DMS153 treated with DMSO at 0.1 percent for 48 hours (cell line): ENCODE results near the gene CSNK1D.
"Not testable (repeated sequence)": the region's sequence is repeated elsewhere in the genome, so short reads cannot be mapped to it uniquely, and the experiment has no call there.

Experiments
- DNase-seq: peaks from one replicate; lab custom pipeline; 2025; ENCODE audit not compliant: unreplicated experiment; lab: John Stamatoyannopoulos, UW

CSNK1D gene

DNA sequence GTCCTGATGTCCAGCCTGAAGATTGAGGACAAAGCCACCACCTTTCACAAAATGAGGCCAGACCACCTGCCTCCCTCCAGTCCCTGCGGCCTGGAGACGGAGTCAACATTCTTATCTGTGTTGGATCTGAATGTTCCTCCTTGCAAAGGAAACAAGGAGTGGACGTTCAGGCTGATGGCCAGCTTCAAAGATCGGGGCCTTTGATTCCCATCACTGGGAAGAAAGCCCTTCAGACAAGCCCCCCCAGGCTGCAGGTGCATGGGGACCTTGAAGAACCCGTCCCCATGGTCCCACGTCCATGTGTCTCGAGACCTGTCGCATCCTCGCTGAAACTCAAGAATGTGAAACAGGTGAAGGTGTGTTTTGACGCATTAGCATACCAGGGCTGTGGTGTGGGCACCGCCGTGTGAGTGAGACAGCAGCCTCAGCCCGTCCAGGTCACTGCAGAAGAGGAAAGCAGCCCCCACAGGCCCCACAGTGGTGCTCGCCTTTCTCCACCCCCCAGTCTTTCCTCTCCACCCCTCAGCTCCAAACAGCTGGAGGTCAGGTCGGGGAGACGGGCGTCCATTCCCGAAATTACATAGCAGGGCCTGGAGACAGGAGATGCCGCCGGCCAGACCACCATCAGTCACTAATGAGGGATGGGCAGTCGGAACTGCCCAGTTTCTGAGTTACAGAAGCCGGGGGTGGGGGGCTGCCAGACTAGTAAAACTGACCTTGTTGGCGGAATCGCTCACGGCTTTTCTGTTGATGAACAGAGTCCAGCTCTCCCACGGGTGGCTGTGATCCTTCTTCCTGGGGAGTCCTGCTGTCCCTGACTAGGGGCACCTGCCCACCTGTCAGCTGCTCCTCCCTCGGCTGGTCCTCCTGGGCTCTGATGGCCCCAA is 877 bp upstream of the CSNK1D start:
- DNase-seq = no peak

DNA sequence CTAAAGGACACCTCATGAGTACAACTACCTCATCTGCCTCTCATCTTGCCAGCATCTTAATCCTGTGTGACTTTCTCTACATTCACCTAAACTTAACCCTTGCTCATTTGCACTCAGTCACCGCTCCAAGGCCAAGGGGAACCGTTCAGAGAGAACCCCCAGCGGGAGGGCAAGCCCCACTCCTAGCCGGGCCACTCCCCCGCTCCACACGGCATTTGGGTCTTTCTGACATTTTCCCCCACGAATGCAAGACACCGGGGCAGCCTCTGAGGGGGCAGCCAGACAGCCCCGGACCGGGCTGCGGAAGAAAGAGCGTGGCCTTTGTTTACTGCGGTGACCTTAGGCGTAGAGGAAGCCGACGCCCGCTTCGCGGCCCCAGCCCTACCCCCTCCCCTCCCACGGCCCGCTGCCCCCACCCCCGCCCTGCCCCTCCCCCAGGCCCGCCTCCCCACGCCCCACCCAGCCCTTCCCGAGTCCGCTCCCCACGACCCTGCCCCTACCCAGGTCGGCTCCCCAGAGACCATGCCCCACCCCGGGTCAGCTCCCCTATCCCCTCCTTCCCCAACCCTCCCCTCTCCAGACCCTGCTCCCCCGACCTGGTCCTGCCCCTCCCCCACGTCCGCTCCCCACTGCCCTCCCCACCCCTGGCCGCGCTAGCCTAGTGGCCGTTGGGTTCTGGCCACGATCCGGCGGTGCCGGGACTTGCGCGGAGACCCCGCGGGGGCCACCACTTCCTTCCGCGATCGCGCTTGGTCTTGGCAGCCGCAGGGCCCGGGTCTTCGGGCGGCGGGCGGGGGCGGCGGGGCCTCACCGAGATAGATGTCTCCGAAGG is 789 bp downstream of the CSNK1D start:
- no peak for DNase-seq

DNA sequence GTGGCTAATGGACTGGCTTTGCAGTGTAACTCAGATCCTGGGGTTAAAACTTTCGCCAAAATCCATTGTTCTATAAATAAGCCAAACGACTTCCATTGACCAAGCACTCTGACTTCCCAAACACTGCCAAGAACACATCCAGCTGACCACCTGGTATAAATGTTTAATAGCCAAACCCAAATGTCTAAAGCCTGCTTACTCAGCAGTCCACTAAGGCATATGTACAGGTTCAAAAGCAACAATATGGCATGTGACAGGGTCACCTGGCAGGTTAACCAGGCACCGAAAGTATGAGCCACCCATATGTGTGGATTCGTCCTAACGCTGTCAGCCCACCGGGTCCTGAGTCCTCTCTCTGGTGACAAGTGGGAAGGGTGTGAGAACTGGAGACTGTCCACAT is 2.1 kb downstream of the CSNK1D start:
- no peak for DNase-seq

DNA sequence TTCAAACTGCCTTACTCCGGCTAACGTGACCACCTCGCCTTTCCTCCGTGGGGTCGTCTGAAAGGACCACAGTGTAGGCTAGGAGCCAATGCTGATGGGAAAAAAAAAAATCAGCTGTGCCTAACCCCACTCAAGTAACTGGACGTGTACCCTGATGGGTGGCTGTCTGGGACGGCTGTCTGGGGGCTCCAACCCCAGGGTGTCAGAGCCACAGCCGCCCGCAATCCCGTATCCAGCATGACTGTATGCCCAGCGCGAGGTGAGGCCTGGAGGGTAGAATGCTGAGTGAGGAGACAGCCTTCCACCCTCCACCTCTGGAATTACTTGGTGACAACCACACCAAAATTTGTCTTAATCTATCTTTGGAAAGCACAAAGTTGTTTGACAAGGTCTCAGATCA is 2.8 kb downstream of the CSNK1D start:
- DNase-seq = no peak

DNA sequence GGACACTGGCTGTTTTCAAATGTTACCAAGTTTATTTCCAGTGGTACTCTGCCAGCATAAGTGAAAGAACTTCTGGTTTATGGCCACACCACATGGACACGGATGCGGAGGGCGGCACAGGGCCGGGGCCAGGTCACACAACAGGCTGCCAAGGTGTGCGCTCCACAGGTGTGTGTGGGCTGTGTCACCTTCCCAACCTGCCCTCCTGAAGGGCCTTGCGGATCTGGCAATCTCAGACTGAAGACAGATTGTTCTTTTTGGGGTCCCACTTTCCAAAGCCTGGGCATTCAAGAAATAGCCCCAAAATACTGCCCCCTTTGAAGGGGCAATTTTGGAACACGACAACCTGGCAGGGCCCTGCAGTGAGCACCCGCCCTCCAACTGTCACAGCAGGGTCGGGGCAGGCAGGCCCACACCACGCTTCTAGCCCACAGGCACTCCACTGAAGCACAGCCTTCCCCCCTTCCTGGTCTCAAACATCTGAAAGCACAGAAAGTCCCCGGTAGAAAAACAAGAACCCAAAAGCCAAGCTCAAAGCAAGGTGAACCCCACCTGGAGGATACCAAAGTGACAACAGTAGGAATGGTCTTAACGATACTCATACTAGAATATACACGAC is 3.5 kb downstream of the CSNK1D start:
- no peak for DNase-seq

DNA sequence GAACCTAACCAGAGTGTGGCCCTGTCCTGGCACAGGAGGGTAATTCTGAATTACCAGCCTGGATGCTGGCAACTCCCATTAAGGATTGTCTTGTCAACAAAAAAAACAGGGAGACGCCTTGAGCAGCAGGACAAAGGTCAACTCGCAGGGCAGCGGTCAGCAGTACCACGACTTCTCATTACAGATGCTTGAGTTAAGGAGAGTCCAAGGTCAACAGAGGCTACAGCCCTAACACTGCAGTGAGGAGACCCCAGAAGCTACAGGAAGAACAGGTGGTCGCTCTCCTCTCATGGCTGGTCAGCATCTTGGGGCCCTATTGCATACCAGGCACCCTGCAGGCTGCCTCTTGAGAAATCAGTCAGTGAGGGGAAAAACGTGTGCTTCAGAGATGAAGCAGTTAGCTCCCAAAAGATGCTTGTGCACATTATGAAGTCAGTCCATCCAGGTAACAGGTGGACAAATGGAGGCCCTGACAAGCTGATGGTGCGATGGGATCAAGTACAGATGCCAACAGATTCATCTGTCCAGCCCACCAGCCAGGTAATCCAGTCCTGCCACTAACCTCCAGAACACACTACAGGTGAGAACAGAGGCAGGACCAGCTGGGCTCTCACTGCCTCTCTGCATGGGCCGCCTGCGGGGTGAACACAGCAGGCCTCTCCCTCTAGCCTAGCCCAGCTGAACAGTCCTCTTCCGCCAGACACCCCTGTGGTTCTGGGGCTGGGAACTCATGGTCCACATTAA is 4.2 kb downstream of the CSNK1D start:
- no peak for DNase-seq

DNA sequence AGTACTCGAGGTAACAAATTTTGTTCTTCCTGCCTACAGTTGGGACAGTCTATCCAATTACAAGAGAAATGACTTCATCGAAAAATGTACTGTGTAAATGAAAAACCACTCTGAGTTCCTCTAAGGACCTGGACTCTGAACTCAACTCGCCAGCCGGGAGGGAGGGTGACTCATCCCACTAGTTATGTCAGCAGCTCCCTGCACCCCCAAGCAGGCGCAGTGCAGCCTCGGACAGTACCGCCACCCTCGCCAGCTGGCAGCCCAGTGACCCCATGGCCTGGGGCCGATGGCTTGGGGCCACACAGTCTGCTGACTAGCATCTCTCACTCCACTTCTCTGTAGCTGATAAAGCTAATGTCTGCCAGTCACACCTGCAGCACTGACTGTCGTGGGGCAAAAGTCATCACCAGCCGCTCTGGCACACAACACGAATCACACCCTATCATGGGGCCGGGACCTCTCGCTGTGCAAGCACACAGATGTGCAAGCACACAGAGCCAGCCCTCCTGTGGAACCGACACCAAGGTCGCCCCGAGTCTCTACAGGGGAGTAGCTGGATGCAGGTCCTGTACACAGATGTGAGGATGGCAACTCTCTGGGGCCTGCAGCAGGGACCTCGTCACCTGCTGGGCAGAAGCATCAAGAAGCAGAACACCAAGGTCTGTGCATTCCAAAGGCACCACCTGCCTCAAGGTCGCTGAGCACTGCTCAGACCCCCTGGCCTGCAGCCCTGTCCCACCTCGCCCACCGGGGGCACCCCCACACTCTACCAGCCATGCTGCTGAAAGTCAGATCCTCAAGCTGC is 5.7 kb downstream of the CSNK1D start:
- no peak for DNase-seq

DNA sequence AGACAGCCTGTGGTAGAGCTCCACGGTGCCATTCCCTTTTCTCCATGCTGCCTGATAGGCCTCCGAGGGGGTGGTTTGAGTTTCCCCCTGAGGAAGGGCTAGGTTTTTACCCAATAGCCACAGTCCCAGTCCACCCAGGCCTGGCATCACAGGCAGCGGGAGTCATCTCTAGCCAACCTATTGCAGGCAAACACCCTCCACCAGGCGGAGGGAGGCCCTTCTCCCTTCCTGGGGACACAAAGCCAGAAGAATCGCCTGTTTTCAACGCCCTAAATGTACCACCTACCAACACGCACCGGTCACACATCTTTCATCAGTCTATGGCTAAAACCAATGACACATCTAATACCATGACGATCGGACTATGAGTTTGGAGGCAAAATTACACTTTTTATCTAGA is 7.4 kb downstream of the CSNK1D start:
- no peak for DNase-seq

DNA sequence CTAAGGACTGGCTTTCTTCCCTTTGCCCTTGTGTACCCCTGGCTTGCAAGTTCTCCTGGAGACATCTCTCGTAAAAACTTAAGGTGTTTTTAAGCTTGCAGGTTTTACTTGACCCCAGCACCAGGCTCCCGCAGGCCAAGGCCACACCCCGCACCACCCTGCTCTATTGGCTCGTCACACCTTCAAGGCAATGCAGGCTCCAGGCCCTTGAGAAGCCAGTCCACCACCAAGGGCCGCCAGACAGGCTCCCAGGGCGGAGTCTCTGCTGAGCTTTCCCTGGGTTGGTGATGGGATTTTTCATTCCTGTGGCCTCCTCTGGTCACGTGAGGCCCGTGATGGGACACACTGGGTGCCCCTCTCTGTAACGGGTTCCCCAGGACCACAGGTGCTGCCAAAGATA is 9.9 kb downstream of the CSNK1D start:
- DNase-seq = no peak

DNA sequence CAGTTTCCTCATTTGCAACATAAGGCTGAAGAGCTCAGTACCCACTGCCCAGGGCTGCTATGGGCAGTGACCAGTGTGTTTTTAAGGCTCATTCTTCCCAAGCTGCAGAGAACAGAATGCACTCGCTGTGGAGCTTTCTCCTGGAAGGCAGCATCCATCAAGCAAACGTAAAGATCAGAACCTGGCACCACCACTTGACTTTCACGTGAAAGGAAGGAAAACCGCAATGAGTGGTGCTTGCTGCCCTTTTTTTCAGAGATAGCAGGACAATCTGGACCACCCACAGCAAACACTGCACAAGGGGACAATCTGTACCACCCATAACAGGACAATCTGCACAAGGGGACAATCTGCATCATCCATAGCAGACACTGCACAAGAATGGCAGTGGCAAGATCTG is 11.2 kb downstream of the CSNK1D start:
- no peak for DNase-seq

DNA sequence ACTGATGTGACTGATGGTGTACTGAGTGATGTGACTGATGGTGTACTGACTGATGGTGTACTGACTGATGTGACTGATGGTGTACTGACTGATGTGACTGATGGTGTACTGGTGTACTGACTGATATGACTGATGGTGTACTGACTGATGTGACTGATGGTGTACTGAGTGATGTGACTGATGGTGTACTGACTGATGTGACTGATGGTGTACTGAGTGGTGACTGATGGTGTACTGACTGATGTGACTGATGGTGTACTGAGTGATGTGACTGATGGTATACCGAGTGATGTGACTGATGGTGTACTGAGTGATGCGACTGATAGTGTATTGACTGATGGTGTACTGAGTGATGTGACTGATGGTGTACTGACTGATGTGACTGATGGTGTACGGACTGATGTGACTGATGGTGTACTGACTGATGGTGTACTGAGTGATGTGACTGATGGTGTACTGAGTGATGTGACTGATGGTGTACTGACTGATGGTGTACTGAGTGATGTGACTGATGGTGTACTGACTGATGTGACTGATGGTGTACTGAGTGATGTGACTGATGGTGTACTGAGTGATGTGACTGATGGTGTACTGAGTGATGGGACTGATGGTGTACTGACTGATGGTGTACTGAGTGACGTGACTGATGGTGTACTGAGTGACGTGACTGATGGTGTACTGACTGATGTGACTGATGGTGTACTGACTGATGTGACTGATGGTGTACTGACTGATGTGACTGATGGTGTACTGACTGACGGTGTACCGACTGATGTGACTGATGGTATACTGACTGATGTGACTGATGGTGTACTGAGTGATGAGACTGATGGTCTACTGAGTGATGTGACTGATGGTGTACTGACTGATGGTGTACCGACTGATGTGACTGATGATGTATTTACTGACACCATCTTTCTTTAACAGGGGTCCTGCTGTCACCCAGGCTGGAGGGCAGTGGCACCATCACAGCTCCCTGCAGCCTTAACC is 13.2 kb downstream of the CSNK1D start:
- not testable (repeated sequence) for DNase-seq

DNA sequence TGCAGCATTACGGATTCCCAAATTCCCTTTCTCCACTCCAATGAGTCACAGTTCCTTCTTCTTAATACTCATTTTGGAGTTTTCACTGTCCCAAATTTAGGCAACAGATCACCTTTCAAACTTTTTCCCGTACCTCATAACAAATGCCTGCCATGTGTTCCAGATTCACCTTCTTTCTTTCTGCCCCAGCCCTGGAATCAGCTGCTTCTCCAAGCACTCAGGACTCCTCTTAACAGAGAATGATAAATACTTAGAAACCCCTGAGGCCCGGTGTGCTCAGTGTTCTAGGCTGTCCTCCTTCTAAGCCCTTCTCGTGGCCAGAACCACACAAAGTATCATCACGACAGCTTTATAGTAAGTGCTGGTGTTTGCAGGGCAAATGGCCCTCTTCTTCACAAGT is 14.9 kb downstream of the CSNK1D start:
- no peak for DNase-seq

DNA sequence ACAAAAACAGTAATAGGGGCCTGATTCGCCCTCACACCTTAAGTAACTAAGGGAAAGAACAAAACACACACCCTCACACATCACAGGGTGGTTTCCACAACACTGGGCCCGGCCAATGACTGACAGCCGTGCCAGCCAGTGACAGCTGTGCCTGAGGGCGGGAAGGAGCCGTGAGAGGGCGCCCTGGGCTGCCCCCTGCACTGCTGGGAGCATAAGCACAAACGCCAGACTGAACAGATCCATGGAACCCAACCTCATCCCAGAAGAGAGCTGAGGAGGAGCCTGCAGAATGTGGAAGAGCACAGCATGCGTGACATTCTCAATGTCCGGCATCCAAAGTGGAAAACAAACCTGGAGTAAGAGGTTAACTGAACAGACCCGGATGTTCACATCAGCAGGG is 16.0 kb downstream of the CSNK1D start:
- DNase-seq = no peak

DNA sequence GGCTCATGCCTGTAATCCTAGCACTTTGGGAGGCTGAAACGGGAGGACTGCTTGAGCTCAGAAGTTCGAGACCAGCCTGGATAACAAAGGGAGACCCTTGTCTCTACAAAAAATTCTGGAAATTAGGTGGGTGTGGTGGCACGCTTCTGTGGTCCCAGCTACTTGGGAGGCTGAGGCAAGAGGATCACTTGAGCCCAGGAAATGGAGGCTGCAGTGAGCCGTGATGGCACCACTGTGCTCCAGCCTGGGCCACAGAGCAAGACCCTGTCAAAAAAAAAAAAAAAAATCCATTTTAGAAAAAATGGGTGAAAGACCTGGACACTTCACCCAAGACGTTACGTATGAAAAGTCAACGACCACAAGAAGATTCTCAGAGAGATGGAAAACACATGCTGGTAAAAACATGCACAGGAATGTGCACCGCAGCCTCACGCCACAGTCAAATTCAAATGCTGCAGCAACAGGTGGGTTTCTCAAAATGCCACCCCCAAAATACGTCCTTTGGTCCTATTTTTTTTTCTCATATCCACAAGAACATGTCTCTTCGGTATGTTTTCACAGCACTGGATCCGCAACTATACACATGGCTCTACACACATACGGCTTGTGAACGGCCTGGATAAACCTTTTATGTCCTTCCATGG is 17.1 kb downstream of the CSNK1D start:
- no peak for DNase-seq

DNA sequence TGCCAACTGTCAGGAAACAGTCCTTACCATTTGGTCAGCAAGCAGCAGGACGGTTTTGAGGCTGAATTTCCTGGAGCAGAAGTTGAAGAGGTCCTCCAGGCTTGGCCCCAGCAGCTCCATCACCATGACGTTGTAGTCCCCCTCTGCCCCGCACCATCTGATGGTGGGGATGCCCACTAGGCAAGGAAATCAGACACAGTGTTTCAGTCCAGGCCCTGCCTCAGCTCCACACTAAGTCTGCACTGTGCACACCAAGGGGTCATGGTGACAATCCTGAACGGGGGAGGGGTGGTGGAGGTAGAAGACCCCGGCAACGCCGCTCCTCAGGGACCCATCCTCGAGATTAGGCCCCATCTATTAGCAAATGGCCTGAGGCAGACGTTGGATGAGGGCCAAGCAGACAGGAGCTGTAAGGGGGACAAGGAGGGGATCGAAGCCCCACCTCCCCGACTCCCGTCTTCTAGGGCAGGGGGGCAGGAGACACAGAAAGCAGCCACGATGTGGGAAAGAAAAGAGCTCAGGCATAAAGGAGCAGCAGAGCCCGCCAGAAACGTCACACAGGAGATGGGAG is 18.0 kb downstream of the CSNK1D start:
- DNase-seq = no peak

DNA sequence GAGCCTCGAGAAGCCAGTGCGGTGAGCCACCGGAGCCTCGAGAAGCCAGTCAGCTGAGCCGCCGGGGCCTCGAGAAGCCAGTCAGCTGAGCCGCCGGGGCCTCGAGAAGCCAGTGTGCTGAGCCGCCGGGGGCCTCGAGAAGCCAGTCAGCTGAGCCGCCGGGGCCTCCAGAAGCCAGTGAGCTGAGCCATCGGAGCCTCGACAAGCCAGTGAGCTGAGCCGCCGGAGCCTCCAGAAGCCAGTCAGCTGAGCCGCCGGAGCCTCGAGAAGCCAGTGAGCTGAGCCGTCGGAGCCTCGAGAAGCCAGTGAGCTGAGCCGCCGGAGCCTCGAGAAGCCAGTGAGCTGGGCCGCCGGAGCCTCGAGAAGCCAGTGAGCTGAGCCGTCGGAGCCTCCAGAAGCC is 18.8 kb downstream of the CSNK1D start:
- not testable (repeated sequence) for DNase-seq

DNA sequence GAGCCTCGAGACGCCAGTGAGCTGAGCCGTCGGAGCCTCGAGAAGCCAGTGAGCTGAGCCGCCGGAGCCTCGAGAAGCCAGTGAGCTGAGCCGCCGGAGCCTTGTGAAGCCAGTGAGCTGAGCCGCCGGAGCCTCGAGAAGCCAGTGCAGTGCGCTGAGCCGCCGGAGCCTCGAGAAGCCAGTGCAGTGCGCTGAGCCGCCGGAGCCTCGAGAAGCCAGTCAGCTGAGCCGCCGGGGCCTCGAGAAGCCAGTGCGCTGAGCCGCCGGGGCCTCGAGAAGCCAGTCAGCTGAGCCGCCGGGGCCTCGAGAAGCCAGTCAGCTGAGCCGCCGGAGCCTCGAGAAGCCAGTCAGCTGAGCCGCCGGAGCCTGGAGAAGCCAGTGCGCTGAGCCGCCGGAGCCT is 19.4 kb downstream of the CSNK1D start:
- not testable (repeated sequence) for DNase-seq

DNA sequence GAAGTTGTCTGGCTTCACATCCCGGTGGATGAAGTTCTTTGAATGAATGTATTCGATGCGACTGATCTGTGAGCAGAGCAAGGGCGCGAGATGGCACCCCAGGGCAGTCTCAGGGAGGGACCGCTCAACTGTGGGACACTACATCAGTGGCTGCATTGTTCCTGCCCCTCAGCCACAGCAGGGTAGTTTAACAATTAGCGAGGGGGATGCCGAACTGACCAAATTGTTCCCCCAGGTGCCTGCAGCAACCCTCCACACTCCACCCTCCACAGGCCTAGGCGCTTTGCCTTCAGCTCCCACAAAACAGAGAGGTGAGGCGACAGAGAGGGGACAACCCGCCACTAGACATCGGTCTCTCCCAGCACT is 20.3 kb downstream of the CSNK1D start:
- no peak for DNase-seq
